H9 (cell line): ENCODE measurements around the gene BCL6. TPM values are rescaled to one million over a fixed set of nuclear protein-coding genes. Genes with fewer than 3 reads are reported as not detected.

Source experiments
- DNase-seq: peaks from one replicate; pipeline ENCODE4 v3.0.0-alpha.2; 2017
- H2AFZ ChIP-seq: one replicate; pipeline ENCODE4 v1.6.1; 2013; ENCODE audit warnings: mild to moderate bottlenecking, low read length, control low read depth, moderate library complexity
- H2AK5ac ChIP-seq: 2 replicates; pipeline ENCODE4 v1.6.1; 2013; ENCODE audit warnings: low read length, control low read depth, mixed read lengths; ENCODE audit not compliant: insufficient read length
- H2BK120ac ChIP-seq: one replicate; pipeline ENCODE4 v1.6.1; 2013; ENCODE audit warnings: low read depth, mild to moderate bottlenecking, low read length, control low read depth, inconsistent platforms; ENCODE audit not compliant: poor library complexity, severe bottlenecking
- H2BK12ac ChIP-seq: 2 replicates; pipeline ENCODE4 v1.6.1; 2013; ENCODE audit warnings: low read length, control low read depth, mixed read lengths, low read depth; ENCODE audit not compliant: insufficient read length
- H2BK15ac ChIP-seq: 2 replicates; pipeline ENCODE4 v1.6.1; 2013; ENCODE audit warnings: low read depth, low read length, control low read depth
- H2BK20ac ChIP-seq: one replicate; pipeline ENCODE4 v1.6.1; 2013; ENCODE audit warnings: low read depth, mild to moderate bottlenecking, low read length, control low read depth, inconsistent platforms; ENCODE audit not compliant: poor library complexity, severe bottlenecking
- H2BK5ac ChIP-seq: 2 replicates; pipeline ENCODE4 v1.6.1; 2013; ENCODE audit warnings: low read length, control low read depth, mixed read lengths; ENCODE audit not compliant: insufficient read length
- H3K14ac ChIP-seq: 2 replicates; pipeline ENCODE4 v1.6.1; 2013; ENCODE audit warnings: low read length, control low read depth; ENCODE audit not compliant: insufficient read depth
- H3K18ac ChIP-seq: 2 replicates; pipeline ENCODE4 v1.6.1; 2013; ENCODE audit warnings: low read depth, mild to moderate bottlenecking, mixed read lengths, low read length, control low read depth; ENCODE audit not compliant: insufficient read length
- H3K23ac ChIP-seq: 2 replicates; pipeline ENCODE4 v1.6.1; 2013; ENCODE audit warnings: low read length, control low read depth, mixed read lengths, low read depth; ENCODE audit not compliant: insufficient read length
- H3K23me2 ChIP-seq: 2 replicates; pipeline ENCODE4 v1.6.1; 2013; ENCODE audit warnings: low read depth, mild to moderate bottlenecking, mixed read lengths, low read length, control low read depth; ENCODE audit not compliant: insufficient read length, poor library complexity, severe bottlenecking
- H3K27ac ChIP-seq: 2 replicates; pipeline ENCODE4 v1.5.1; 2013; ENCODE audit warnings: low read length, control low read depth, mixed read lengths, low read depth; ENCODE audit not compliant: insufficient read length
- H3K27me3 ChIP-seq: 2 replicates; pipeline ENCODE4 v1.6.1; 2013; ENCODE audit warnings: low read length, control low read depth, inconsistent platforms; ENCODE audit not compliant: insufficient read depth
- H3K4ac ChIP-seq: 2 replicates; pipeline ENCODE4 v1.6.1; 2013; ENCODE audit warnings: low read depth, mild to moderate bottlenecking, control low read depth, inconsistent platforms, low read length, moderate library complexity
- H3K4me1 ChIP-seq: 2 replicates; pipeline ENCODE4 v1.6.1; 2013; ENCODE audit warnings: low read length, control low read depth, inconsistent platforms; ENCODE audit not compliant: insufficient read depth
- H3K4me2 ChIP-seq: 2 replicates; pipeline ENCODE4 v1.6.1; 2013; ENCODE audit warnings: low read length, control low read depth, mixed read lengths; ENCODE audit not compliant: insufficient read length, insufficient read depth
- H3K56ac ChIP-seq: 2 replicates; pipeline ENCODE4 v1.6.1; 2013; ENCODE audit warnings: low read depth, mild to moderate bottlenecking, mixed read lengths, low read length, control low read depth; ENCODE audit not compliant: insufficient read length
- H3K79me1 ChIP-seq: 2 replicates; pipeline ENCODE4 v1.6.1; 2013; ENCODE audit warnings: low read depth, mild to moderate bottlenecking, moderate library complexity, low read length, control low read depth, inconsistent platforms; ENCODE audit not compliant: insufficient read depth, poor library complexity, severe bottlenecking
- H3K79me2 ChIP-seq: 2 replicates; pipeline ENCODE4 v1.6.1; 2013; ENCODE audit warnings: low read length, control low read depth, inconsistent platforms; ENCODE audit not compliant: insufficient read depth
- H3K9ac ChIP-seq: 2 replicates; pipeline ENCODE4 v1.6.1; 2013; ENCODE audit warnings: low read length, control low read depth, mixed read lengths; ENCODE audit not compliant: insufficient read length; ENCODE audit errors: extremely low read depth
- H3K9me3 ChIP-seq: one replicate; pipeline ENCODE4 v1.6.1; 2013; ENCODE audit warnings: low read depth, low read length, inconsistent platforms; ENCODE audit not compliant: control insufficient read depth
- H3T11ph ChIP-seq: one replicate; pipeline ENCODE4 v1.6.1; 2013; ENCODE audit warnings: mild to moderate bottlenecking, low read length, control low read depth, inconsistent platforms
- H4K20me1 ChIP-seq: one replicate; pipeline ENCODE4 v1.6.1; 2013; ENCODE audit not compliant: control insufficient read depth, insufficient read length, insufficient read depth
- H4K5ac ChIP-seq: 2 replicates; pipeline ENCODE4 v1.6.1; 2013; ENCODE audit warnings: low read depth, mild to moderate bottlenecking, mixed read lengths, low read length, control low read depth; ENCODE audit not compliant: insufficient read length
- H4K8ac ChIP-seq: replicated peaks from 2 replicates; pipeline ENCODE4 v1.6.1; 2013; ENCODE audit warnings: low read length, control low read depth, mixed read lengths, low read depth; ENCODE audit not compliant: insufficient read length
- H4K91ac ChIP-seq: 2 replicates; pipeline ENCODE4 v1.6.1; 2013; ENCODE audit warnings: low read depth, mild to moderate bottlenecking, moderate library complexity, mixed read lengths, low read length, control low read depth; ENCODE audit not compliant: insufficient read length
- H3K27ac Mint-ChIP-seq, 3 experiments: 2 replicates in 2 of 3; 3 replicates in 1 of 3; pipeline ENCODE4 v1.8.0; 2020 to 2021; ENCODE audit warnings: mixed read lengths in 3 of 3, mild to moderate bottlenecking in 1 of 3, moderate library complexity in 1 of 3
- H3K27me3 Mint-ChIP-seq: 2 replicates; pipeline ENCODE4 v1.8.0; 2021; ENCODE audit warnings: low read depth, mild to moderate bottlenecking, moderate library complexity, mixed read lengths
- H3K36me3 Mint-ChIP-seq, 3 experiments: 2 replicates in 2 of 3; 3 replicates in 1 of 3; pipeline ENCODE4 v1.8.0; 2020 to 2021; ENCODE audit warnings: low read depth in 3 of 3, mixed read lengths in 3 of 3; ENCODE audit not compliant: insufficient read depth in 1 of 3
- H3K4me1 Mint-ChIP-seq, 2 experiments: 2 replicates each; pipeline ENCODE4 v1.8.0; 2020; ENCODE audit warnings: mixed read lengths in 2 of 2
- H3K4me3 Mint-ChIP-seq, 2 experiments: 2 replicates in 1 of 2; 3 replicates in 1 of 2; pipeline ENCODE4 v1.8.0; 2020 to 2021; ENCODE audit warnings: mild to moderate bottlenecking in 2 of 2, mixed read lengths in 2 of 2, moderate library complexity in 1 of 2
- H3K9me3 Mint-ChIP-seq, 2 experiments: 2 replicates in 1 of 2; 3 replicates in 1 of 2; pipeline ENCODE4 v1.8.0; 2020; ENCODE audit warnings: mild to moderate bottlenecking in 2 of 2, mixed read lengths in 2 of 2, moderate library complexity in 1 of 2
- WGBS: extraction: QIAGEN DNeasy Blood & Tissue Kit; methylation state at CpG from one replicate; pipeline ENCODE4 v1.1.7; 2013; ENCODE audit warnings: missing lambda C conversion rate, low lambda C conversion rate, mixed read lengths; ENCODE audit not compliant: insufficient read length; ENCODE audit errors: extremely low coverage; 5-methylcytosine and 5-hydroxymethylcytosine counted together
- total RNA-seq: library from RNA; stranded (reverse); gene quantifications from 2 replicates; pipeline ENCODE4 v1.2.1, GENCODE V29; 2021
- TF ChIP-seq, protein P1 (sequence below): fragments of 200-600 bp; sonication (generic); conservative IDR thresholded peaks from 3 replicates; pipeline ENCODE4 v1.8.0; 2021; ENCODE audit warnings: antibody characterized with exemption, mild to moderate bottlenecking

BCL6 gene
- total RNA-seq, 1 experiment from 2014 or later: 3.4 TPM

DNA sequence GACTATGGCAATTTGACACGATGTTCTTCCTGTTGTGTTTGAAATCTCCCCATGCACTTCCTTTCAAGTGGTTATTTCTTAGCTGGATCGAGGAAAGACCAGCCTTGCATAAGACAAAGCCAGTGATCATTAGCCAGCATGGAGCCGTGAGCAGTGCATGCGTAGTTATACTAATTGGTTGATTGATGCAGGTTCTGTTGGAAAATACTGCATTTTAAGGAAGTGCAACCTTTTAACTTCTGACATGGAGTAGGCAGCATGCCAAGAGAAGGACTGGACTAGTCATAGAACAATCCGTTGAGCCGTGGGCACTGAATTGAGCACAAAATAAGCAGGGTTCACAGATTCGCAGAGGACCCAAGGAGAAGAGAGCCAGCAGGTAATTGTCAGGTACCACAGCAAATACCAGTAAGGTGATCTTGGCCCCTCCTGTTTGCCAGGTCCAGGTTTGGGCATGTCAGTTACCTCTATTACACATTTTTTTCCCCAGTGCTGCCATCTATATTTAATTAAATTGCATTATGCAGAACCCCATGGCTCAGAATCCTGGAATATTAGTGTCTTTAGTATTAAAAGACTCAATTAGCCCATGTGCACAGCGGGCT is 29.0 kb upstream of the BCL6 start:
- Histone ChIP-seq H3K23ac (no peak overlapping the region), H3K27ac (no peak overlapping the region), H3K4me2 (no peak overlapping the region), H3K79me2 (no peaks in the 10 kb centered on the region), H3K14ac (no peak overlapping the region), H3K79me1 (no peaks in the 10 kb centered on the region), H3K9me3 (no peaks in the 10 kb centered on the region), H3K4me1 (no peaks in the 10 kb centered on the region; the same call in 1 of the 2 replicates), H3K56ac (no peak overlapping the region), H3K4ac (no peak overlapping the region), H3K23me2 (no peaks in the 10 kb centered on the region), H2AFZ (no peak overlapping the region), H2BK120ac (no peak overlapping the region), H2AK5ac (no peak overlapping the region), H3K27me3 (no peaks in the 10 kb centered on the region), H3T11ph (no peak overlapping the region), H2BK20ac (no peak overlapping the region), H2BK5ac (no peak overlapping the region), H4K91ac (no peak overlapping the region), H4K5ac (no peak overlapping the region), H3K18ac (no peak overlapping the region), H2BK12ac (no peak overlapping the region), H3K9ac (no peak overlapping the region), H4K20me1 (no peaks in the 10 kb centered on the region), H2BK15ac (no peak overlapping the region), H4K8ac (no peak overlapping the region)
- no peak overlapping the region for H3K4me3 Mint-ChIP-seq
- H3K27me3 Mint-ChIP-seq: no peaks in the 10 kb centered on the region
- no peak overlapping the region for H3K27ac Mint-ChIP-seq
- H3K4me1 Mint-ChIP-seq: peaks cover 11 to 12% of the 10 kb centered on the region in 2 experiments
- no peaks in the 10 kb centered on the region for H3K36me3 Mint-ChIP-seq
- no peak for DNase-seq
- TF ChIP-seq, protein P1, sequence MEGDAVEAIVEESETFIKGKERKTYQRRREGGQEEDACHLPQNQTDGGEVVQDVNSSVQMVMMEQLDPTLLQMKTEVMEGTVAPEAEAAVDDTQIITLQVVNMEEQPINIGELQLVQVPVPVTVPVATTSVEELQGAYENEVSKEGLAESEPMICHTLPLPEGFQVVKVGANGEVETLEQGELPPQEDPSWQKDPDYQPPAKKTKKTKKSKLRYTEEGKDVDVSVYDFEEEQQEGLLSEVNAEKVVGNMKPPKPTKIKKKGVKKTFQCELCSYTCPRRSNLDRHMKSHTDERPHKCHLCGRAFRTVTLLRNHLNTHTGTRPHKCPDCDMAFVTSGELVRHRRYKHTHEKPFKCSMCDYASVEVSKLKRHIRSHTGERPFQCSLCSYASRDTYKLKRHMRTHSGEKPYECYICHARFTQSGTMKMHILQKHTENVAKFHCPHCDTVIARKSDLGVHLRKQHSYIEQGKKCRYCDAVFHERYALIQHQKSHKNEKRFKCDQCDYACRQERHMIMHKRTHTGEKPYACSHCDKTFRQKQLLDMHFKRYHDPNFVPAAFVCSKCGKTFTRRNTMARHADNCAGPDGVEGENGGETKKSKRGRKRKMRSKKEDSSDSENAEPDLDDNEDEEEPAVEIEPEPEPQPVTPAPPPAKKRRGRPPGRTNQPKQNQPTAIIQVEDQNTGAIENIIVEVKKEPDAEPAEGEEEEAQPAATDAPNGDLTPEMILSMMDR: no peak
- H3K9me3 Mint-ChIP-seq: no peaks in the 10 kb centered on the region
- no CpG with 5 or more reads among the region's 8 CpGs for WGBS
